Right renal cortex interstitium (tissue), 3 donors: ENCODE measurements around the gene CSH1. TPM values are rescaled to one million over a fixed set of nuclear protein-coding genes. Genes with fewer than 3 reads are reported as not detected.
"Not testable (repeated sequence)": the region's sequence is repeated elsewhere in the genome, so short reads cannot be mapped to it uniquely, and the experiment has no call there.

ENCODE experiments used
- DNase-seq, 3 donors: peaks; one replicate each; pipeline ENCODE4 v3.0.0-alpha.2; 2013; ENCODE audit warnings: low read depth in 3 of 3, low spot score in 2 of 3
- polyA plus RNA-seq, 3 donors: library from polyadenylated mRNA; unstranded; fragments of 120-200 nt; gene quantifications; one replicate each; pipeline ENCODE4 v1.2.1, GENCODE V29; 2013; ENCODE audit not compliant: insufficient read length in 3 of 3

The CSH1 gene
- polyA plus RNA-seq, 3 donors: 0.40 to 7.5 (median 3.4) TPM

- not testable (repeated sequence) for DNase-seq
These were observed 24.6 kb downstream of the CSH1 start for GRCh38 chr17:63871646-63872365.

- DNase-seq: not testable (repeated sequence)
These were observed 26.1 kb downstream of the CSH1 start for GRCh38 chr17:63870292-63870665.

GRCh38 chr17:63869491-63870291, 26.7 kb downstream of the CSH1 start:
- not testable (repeated sequence) for DNase-seq

- DNase-seq: not testable (repeated sequence)
These were observed 29.7 kb downstream of the CSH1 start for GRCh38 chr17:63866625-63867024.

- DNase-seq: no peak
These were observed 37.1 kb downstream of the CSH1 start for GRCh38 chr17:63859257-63859656.

- DNase-seq: not testable (repeated sequence)
These were observed 39.9 kb downstream of the CSH1 start for GRCh38 chr17:63856425-63856824.

GRCh38 chr17:63855185-63855584, 41.2 kb downstream of the CSH1 start:
- DNase-seq: no peak

- DNase-seq: no peak
These were observed 41.7 kb downstream of the CSH1 start for GRCh38 chr17:63854709-63855108.

- no peak for DNase-seq
These were observed 43.1 kb downstream of the CSH1 start for GRCh38 chr17:63853260-63853659.

GRCh38 chr17:63850401-63850800, 46.0 kb downstream of the CSH1 start:
- no peak for DNase-seq

GRCh38 chr17:63848834-63849689, 47.3 kb downstream of the CSH1 start:
- DNase-seq: peak in 1 of 3 donors; percentile 85

GRCh38 chr17:63847525-63848249, 48.7 kb downstream of the CSH1 start:
- no peak for DNase-seq

GRCh38 chr17:63845509-63845908, 50.9 kb downstream of the CSH1 start:
- no peak for DNase-seq

Other genes with a start within 250 kb of the CSH1 start
- 10 to 100 TPM; 21.5 to 23.1 (median 22.3) TPM for gene LIMD2, start 196.4 kb downstream of the CSH1 start, polyA plus RNA-seq
- gene STRADA, start 154.8 kb downstream of the CSH1 start, polyA plus RNA-seq: 10 to 100 TPM; 41.0 to 43.9 (median 41.8) TPM
- 100 to 1,000 TPM; 116 to 129 (median 127) TPM for gene CCDC47, start 123.0 kb downstream of the CSH1 start, polyA plus RNA-seq
- 100 to 1,000 TPM; 154 to 189 (median 172) TPM for gene DDX42, start 122.4 kb downstream of the CSH1 start, polyA plus RNA-seq
- 100 to 1,000 TPM; 191 to 203 (median 198) TPM for gene PSMC5, start 69.1 kb downstream of the CSH1 start, polyA plus RNA-seq
- 10 to 100 TPM; 53.1 to 76.9 (median 69.5) TPM for gene FTSJ3, start 68.9 kb downstream of the CSH1 start, polyA plus RNA-seq
- gene SMARCD2, start 53.9 kb downstream of the CSH1 start, polyA plus RNA-seq: 10 to 100 TPM; 52.7 to 56.1 (median 53.4) TPM
- gene CSH2, start 22.9 kb downstream of the CSH1 start, polyA plus RNA-seq: 1 to 10 TPM in 2 of 3 donors, not detected in 1; 1.2 to 2.2 TPM
- not detected for gene GH2, start 14.6 kb downstream of the CSH1 start, polyA plus RNA-seq
- gene CSHL1, start 14.7 kb upstream of the CSH1 start, polyA plus RNA-seq: not detected
- not detected for gene GH1, start 22.3 kb upstream of the CSH1 start, polyA plus RNA-seq
- 1 to 10 TPM; 2.8 to 4.4 (median 3.5) TPM for gene CD79B, start 35.8 kb upstream of the CSH1 start, polyA plus RNA-seq
- 1 to 10 TPM in 1 of 3 donors, under 1 TPM in 2; 0.85 to 1.3 (median 0.87) TPM for gene SCN4A, start 76.3 kb upstream of the CSH1 start, polyA plus RNA-seq
- 1 to 10 TPM; 2.3 to 3.4 (median 2.9) TPM for gene PRR29, start 101.8 kb upstream of the CSH1 start, polyA plus RNA-seq
- gene ICAM2, start 124.1 kb upstream of the CSH1 start, polyA plus RNA-seq: 10 to 100 TPM; 29.8 to 33.4 (median 31.2) TPM
- gene ERN1, start 233.6 kb upstream of the CSH1 start, polyA plus RNA-seq: 1 to 10 TPM; 7.8 to 8.9 (median 8.4) TPM